Hindlimb muscle (tissue), 1 donor: ENCODE measurements around the gene ANP32E. TPM values are rescaled to one million over a fixed set of nuclear protein-coding genes. Genes with fewer than 3 reads are reported as not detected.

ENCODE experiments used
- polyA plus RNA-seq: library from polyadenylated mRNA; unstranded; fragments of 120-200 nt; gene quantifications from one replicate; pipeline ENCODE4 v1.2.1, GENCODE V29; 2013; ENCODE audit not compliant: insufficient read length

Gene ANP32E
- polyA plus RNA-seq, 1 donor = 35.2 TPM

Other genes starting within 250 kb of the ANP32E start
- gene OTUD7B, start 225.4 kb downstream of the ANP32E start, polyA plus RNA-seq = 14.6 TPM
- gene VPS45, start 168.3 kb downstream of the ANP32E start, polyA plus RNA-seq = 42.9 TPM
- gene PLEKHO1, start 86.2 kb downstream of the ANP32E start, polyA plus RNA-seq = 102 TPM
- 6.3 TPM for gene CA14, start 21.7 kb upstream of the ANP32E start, polyA plus RNA-seq
- 112 TPM for gene APH1A, start 32.9 kb upstream of the ANP32E start, polyA plus RNA-seq
- 34.7 TPM for gene C1orf54, start 36.7 kb upstream of the ANP32E start, polyA plus RNA-seq
- 2.3 TPM for gene CIART, start 46.4 kb upstream of the ANP32E start, polyA plus RNA-seq
- 41.7 TPM for gene MRPS21, start 57.7 kb upstream of the ANP32E start, polyA plus RNA-seq
- gene PRPF3, start 85.4 kb upstream of the ANP32E start, polyA plus RNA-seq = 46.7 TPM
- 30.1 TPM for gene RPRD2, start 128.0 kb upstream of the ANP32E start, polyA plus RNA-seq